Stimulated activated CD4-positive, alpha-beta T cell treated with anti-CD3 and anti-CD28 coated beads, Interleukin-2, amount 100 ng/mL, for 4 hours (primary cell): ENCODE results near the gene OPTN.
"Not testable (repeated sequence)": the region's sequence is repeated elsewhere in the genome, so short reads cannot be mapped to it uniquely, and the experiment has no call there.

Source experiments
- DNase-seq: peaks from one replicate; pipeline ENCODE4 v3.0.0-alpha.2; 2020; ENCODE audit warnings: low read depth

OPTN gene

GRCh38 chr10:13099666-13100348, at the start of gene OPTN:
Gene OPTN, plus strand, starts transcription at chr10:13100163. Its CDS starts 8,960 bp downstream, at chr10:13109123.
- peak; percentile 62 for DNase-seq

- DNase-seq = no peak
Measured at GRCh38 chr10:13051126-13051694, 48.8 kb upstream of the OPTN start.

- DNase-seq = not testable (repeated sequence)
Measured at GRCh38 chr10:13053208-13053607, 46.8 kb upstream of the OPTN start.

GRCh38 chr10:13053794-13054462, 46.0 kb upstream of the OPTN start:
- no peak for DNase-seq

GRCh38 chr10:13054844-13055243, 45.1 kb upstream of the OPTN start:
- no peak for DNase-seq

- DNase-seq = no peak
Measured at GRCh38 chr10:13056456-13057077, 43.4 kb upstream of the OPTN start.

- no peak for DNase-seq
Measured at GRCh38 chr10:13062803-13063202, 37.2 kb upstream of the OPTN start.

- no peak for DNase-seq
Measured at GRCh38 chr10:13066527-13066926, 33.4 kb upstream of the OPTN start.

GRCh38 chr10:13067431-13067830, 32.5 kb upstream of the OPTN start:
- DNase-seq = no peak

GRCh38 chr10:13068071-13068470, 31.9 kb upstream of the OPTN start:
- DNase-seq = no peak

GRCh38 chr10:13068484-13068883, 31.5 kb upstream of the OPTN start:
- DNase-seq = no peak

GRCh38 chr10:13072339-13072738, 27.6 kb upstream of the OPTN start:
- DNase-seq = no peak

- DNase-seq = peak; percentile 26
Measured at GRCh38 chr10:13074563-13075451, 25.2 kb upstream of the OPTN start.

- DNase-seq = no peak
Measured at GRCh38 chr10:13078912-13079775, 20.8 kb upstream of the OPTN start.

GRCh38 chr10:13079776-13080050, 20.2 kb upstream of the OPTN start:
- DNase-seq = no peak

GRCh38 chr10:13080643-13081042, 19.3 kb upstream of the OPTN start:
- no peak for DNase-seq

- DNase-seq = not testable (repeated sequence)
Measured at GRCh38 chr10:13083700-13084099, 16.3 kb upstream of the OPTN start.

GRCh38 chr10:13086056-13086455, 13.9 kb upstream of the OPTN start:
- no peak for DNase-seq

GRCh38 chr10:13087601-13087985, 12.4 kb upstream of the OPTN start:
- no peak for DNase-seq

GRCh38 chr10:13087986-13088618, 11.9 kb upstream of the OPTN start:
- DNase-seq = no peak

- no peak for DNase-seq
Measured at GRCh38 chr10:13089345-13089744, 10.6 kb upstream of the OPTN start.
